Daoy (cell line): ENCODE results near the gene CDK7. TPM values are rescaled to one million over a fixed set of nuclear protein-coding genes. Genes with fewer than 3 reads are reported as not detected.
"Not testable (repeated sequence)": the region's sequence is repeated elsewhere in the genome, so short reads cannot be mapped to it uniquely, and the experiment has no call there.

Experiments used
- DNase-seq: peaks from one replicate; pipeline ENCODE4 v3.0.0-alpha.2; 2015; ENCODE audit warnings: low read depth
- total RNA-seq: library from RNA; depleted of rRNA; stranded (reverse); fragments of >200 nt; shearing (Covaris generic); gene quantifications from 2 replicates; pipeline ENCODE4 v1.2.3, GENCODE V29; 2014; rRNA removed

Gene CDK7
- 89.8 and 91.9 TPM in 2 replicates for total RNA-seq

DNA sequence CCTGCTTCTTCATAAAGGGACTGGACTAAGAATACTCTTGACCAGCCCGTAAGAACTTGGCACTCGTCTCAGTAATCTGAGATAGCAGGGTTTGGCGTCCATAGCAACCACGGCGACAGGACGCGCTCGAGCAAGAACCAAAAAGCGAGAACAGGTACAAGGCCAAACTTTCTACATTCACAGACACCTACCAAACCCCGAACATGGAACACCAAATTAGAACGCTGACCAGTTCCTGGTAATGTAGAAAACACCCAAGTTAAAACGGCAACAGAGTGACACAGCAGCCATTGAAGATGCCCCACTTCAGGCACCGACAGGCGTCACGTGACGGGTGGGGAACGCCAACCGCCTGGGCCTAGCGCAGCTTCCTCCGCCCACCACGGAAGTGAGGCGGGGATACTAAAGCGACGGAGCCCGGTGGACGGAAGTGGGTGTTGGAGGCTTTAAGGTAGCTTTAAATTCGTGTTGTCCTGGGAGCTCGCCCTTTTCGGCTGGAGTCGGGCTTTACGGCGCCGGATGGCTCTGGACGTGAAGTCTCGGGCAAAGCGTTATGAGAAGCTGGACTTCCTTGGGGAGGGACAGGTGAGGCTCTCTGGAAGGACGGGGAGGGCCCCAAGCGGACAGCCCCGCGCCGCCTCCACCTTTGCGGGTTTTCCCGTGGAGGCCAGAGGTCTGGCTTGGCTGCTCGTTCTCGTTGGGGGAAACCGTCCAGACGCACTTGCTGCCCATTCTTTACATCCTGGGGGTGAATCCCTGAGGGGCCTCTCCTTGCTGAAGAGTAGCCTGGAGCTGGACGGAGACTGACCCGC, at the start of gene CDK7:
TSS of gene CDK7 (plus strand) at position 430 of the 812 bp plus-strand sequence. CDS start at position 520, 90 bp downstream.
- peak; percentile 97 for DNase-seq

DNA sequence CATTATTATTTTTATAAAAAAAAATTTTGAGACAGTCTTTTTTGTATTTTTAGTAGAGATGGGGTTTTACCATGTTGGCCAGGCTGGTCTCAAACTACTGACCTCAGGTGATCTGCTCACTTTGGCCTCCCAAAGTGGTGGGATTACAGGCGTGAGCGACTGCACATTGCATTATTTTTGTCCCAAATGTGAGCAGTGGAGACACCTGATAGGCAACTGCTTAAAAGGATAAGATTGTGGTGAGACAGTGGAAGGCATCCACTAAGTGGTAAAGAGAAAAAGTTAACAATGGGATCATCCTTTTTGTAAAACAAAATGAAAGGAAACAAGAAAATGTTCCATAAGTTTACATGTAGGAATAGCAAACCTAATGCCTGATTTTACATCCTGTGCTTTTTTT, 47.3 kb upstream of the CDK7 start:
- DNase-seq = no peak

DNA sequence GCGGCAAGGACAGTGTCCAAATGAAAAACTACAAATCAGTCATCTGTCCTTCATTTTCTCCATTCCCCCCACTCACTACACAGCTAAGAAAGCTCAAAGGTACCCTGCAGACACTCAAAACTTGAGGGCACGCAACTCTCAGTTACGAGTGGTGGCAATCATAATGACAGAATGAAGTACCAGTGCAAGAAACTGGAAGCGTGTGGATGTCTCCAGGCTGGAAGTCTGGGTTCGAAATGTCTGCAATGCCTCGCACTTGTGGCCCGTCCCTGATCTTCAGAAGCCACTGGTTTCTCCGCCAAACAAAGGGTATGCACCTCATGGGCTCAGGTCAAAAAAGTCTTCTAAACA, 45.9 kb upstream of the CDK7 start:
- DNase-seq = no peak

DNA sequence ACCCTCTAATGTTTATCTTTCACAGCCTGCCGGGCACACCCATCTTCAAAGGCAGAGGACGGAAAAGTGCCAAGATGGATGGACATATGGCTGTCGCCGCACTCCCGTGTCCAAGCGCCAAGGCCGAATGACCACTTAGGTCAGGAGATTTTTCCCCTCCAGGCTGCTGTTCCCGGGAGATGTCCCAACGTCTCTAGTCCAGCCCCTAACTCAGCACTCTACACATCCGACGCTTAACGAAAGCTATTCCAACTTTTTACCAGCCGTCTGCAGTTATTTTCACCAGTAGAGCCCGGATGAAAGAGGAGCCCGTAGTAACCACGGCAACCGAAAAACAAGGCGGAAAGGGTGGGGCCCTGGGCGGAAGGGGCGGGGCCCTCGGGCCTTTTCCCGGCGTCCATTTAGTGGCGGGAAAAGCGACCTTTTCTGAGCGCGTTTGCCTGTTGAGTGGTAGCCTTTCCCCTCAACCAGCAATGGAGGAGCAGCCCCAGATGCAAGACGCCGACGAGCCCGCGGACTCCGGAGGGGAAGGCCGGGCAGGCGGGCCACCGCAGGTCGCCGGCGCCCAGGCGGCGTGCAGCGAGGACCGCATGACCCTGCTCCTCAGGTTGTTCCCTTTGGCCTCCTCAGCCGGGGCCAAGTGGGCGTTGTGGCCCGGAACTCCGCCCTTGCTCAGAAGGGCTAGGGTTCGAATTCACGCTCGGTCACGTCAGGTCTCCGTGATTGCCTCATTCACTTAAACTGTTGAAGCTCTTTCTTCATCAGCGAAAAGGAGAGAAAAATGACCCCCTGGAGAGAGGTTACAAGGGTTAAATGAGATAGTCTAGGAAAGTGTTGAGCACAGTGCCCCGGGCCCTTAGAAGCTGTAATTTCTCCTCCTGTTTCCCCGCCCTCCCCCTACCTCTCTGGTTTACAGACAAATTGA, 45.3 kb upstream of the CDK7 start, which contains the start of gene CENPH:
TSS of gene CENPH (plus strand) at position 422 of the 925 bp plus-strand sequence. CDS start at position 474, 52 bp downstream.
- peak; percentile 94 for DNase-seq

DNA sequence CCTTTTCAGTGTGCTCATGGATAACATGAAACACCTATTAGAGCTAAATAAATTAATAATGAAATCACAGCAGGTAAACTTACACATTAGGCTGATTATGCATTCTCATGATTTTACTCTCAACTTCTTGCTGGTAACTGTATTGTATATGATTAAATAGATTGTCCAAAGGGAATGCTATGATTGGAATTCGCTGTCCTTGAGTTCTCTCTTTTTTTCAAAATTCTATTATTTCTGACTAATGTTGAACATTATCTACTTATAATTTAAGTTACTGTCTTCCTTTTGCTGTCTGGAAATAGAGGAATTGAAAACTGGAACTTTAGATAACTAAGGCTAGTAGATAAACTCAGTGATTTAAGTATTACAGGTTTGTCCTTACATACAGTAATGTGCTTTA, 32.2 kb upstream of the CDK7 start:
- no peak for DNase-seq

DNA sequence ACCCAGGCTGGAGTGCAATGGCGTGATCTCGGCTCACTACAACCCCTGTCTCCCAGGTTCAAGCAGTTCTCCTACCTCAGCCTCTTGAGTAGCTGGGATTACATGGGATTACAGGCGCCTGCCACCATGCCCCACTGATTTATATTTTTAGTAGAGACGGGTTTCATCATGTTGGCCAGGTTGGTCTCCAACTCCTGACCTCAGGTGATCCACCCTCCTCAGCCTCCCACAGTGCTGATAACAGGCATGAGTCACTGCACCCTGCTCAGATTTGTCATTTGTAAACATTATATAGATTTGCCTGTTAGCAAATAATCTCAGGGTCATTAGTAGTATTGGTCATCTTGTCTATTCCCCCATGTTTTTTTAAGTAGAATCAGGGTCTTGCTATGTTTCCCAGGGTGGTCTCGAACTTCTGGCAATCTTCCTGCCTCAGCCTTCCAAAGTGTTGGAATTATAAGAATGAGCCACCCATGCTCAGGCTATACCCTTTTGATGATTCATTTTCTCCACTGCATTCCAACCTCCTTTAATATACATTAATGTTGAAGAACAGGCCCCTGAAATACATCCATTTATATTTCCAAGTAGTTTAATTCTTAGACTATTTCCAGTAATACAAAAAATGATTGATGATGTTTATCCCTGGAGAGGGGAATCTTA, 28.0 kb upstream of the CDK7 start:
- DNase-seq = peak; percentile 20

DNA sequence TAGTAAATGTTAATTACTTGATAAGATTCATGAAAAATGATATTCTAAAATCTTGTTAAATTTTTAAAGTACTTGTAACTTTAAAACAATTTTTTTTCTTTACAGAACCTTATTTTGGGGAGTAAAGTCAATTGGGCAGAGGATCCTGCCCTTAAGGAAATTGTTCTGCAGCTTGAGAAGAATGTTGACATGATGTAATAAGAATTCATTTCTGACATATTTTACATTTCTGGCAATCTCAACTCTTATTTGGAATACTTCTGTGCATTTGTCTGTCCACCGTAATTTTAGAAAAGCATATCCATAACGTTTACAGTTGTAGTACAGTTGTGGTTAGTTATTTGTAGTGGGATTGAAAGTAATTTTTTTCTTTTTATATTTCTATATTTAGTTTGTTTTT, 25.1 kb upstream of the CDK7 start:
- DNase-seq = no peak

DNA sequence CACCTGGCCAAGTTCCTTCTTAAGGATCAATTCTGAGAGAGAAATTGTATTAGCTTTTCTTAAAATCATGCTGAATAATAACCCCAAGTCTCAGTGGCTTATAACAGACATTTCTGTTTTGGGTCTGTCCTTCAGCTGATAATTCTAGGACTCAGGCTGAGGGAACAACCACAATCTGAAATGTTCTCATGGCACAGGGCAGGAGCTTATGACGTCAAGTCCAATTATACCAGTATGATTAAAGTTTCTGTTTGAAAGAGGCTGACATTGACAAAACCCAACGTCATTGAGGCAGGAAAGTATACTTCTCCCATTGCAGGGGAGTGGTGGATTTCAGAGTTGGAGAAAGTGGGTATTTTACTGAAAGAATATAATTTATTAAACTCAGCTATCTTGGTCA, 23.5 kb upstream of the CDK7 start:
- DNase-seq = no peak

DNA sequence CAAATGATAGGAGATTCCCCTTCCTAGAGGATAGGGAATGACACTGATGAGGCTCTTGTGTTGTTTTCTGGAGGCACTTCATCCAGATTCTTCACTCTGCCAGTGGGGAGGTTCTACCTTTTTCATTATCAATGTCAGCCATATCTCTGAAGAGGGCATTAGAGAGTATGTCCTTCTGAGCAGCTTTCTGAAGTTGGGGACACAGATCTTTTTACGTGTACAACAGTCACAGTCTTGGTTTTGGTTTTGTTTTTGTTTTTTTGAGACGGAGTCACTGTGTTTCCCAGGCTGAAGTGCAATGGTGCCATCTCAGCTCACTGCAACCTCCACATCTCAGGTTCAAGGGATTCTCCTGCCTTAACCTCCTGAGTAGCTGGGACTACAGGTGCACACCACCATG, 22.7 kb upstream of the CDK7 start:
- DNase-seq = no peak

DNA sequence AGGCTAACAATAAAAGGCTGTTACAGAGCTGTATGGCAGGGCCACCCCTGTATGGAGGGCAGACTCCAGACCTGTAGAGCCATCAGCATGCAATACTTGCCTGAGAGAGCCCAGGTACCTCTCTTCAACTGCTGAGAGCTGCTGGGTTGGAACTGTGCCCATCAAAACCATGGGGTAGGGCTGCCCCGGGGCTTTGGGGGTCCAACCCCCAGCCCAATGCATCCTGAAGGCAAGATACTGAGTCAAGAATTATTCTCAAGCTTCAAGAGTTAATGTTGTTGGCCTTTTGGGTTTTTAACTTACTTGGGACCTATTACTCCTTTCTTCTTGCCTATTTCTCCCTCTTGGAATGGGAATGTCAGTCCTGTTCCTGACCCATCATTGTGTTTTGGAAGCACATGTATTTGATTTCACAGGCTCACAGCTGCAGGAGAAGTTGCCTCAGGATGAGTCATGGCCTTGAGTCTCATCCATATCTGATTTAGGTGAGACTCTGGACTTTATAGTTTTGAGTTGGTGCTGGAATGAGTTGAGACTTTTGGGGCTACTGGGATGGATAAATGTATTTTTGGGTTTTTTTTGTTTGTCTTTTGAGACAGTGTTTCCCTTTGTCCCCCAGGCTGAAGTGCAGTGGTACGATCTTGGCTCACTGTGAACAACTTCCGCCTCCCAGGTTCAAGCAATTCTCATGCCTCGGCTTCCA, 21.0 kb upstream of the CDK7 start:
- peak; percentile 29 for DNase-seq

DNA sequence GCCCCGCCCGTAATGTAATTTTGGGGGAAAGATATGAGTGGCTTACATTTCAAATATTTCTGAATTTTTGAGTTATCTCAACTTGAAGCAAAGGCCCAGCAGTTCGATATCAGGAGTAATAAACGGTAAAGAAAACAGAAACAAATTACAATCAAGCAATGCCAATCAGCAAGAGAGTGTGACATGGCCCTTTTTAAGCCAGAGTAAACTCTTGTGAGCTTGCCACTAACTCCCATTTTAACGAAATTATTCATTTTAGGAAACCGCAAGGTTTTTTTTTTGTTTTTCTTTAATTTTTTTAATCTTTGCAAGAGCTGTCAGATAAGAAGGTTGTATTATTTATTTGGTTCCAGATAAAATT, 17.6 kb upstream of the CDK7 start:
- DNase-seq = no peak

DNA sequence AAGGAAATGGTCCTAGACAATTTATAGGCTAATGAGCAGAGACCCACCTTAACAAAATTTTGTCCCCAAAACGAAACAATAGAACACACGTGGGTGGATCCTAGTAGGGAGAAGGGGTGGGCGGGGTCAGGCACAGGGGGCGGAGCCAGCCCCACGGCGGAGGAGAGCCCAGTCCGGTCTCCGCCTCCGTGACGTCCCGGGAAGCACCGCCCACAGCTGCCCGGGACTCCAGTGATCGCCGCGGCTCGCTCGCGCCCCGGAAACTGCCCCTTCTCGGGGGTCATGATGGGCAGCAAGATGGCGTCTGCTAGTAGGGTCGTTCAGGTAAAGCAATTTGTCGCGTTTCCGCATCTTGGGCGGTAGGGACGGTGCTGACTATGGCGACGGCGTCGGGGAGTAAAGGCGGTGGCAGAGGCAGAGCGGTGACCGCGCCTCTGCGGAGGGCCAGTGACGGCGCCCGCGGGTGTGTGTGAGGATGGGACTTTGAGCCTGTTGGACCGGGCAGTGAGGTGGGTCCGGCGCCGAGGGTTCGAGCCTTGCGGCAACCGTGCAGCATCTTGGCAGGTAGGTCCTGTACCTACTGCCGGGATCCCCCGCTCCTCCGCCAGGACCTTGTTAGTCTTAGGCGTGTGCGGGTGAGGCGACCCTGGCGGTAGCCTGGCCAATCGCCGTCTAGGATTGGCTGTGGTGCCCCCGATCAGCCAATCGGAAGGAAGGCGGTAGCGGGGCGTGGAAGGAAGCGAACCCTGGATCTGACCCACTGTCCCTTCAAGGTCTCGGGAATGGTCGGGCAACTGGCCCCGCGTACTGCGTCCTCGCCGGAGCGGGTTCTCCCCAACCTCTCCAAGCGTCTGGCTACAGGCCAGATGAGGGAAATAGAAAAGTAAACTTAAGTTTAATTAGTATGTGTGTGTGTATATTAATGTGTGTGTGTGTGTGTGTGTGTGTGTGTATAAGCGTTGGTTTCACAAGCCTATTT, 16.8 kb upstream of the CDK7 start:
- DNase-seq = peak; percentile 98

DNA sequence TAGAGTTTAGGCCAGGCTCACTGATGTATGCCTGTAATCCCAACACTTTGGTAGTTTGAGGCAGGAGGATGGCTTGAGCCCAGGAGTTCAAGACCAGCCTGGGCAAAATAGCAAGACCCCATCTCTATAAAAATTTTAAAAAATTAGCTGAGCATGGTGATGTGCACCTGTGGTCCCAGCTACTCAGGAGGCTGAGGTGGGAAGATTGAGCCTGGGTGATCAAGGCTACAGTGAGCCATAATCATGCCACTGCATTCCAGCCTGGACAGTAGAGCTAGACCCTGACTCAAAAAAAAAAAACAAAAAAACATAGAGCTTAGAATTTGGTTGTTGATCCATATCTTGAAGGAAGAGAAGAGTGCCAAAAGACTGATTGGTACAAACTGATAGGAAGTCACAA, 14.7 kb upstream of the CDK7 start:
- DNase-seq = no peak

DNA sequence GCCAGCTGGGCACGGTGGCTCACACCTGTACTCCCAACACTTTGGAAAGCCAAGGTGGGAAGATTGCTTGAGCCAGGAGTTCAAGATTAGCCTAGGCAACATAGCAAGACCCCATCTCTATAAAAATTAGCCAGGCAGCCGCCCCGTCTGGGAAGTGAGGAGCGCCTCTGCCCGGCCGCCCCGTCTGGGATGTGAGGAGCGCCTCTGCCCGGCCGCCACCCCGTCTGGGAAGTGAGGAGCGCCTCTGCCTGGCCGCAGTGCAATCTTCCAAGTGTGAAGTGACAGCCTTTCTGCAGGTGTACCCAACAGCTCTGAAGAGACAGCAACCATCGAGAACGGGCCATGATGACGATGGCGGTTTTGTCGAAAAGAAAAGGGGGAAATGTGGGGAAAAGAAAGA, 14.3 kb upstream of the CDK7 start:
- not testable (repeated sequence) for DNase-seq

DNA sequence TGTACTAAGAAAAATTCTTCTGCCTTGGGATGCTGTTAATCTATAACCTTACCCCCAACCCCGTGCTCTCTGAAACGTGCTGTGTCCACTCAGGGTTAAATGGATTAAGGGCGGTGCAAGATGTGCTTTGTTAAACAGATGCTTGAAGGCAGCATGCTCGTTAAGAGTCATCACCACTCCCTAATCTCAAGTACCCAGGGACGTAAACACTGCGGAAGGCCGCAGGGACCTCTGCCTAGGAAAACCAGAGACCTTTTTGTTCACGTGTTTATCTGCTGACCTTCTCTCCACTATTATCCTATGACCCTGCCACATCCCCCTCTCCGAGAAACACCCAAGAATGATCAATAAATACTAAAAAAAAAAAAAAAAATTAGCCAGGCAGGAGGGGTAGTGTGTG, 13.9 kb upstream of the CDK7 start:
- DNase-seq = not testable (repeated sequence)

DNA sequence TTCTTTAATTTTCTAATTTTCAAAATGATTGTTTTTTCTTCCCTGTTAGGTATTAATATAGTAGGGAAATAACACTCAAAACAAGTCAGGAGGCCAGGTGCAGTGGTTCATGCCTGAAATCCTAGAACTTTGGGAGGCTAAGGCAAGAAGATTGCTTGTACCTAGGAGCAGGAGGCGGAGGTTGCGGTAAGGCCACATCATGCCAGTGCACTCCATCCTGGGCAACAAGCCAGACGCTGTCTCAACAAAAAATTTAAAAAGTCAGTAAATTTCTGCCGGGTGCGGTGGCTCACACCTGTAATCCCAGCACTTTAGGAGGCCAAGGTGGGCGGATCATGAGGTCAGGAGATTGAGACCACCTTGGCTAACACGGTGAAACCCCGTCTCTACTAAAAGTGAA, 10.2 kb upstream of the CDK7 start:
- DNase-seq = no peak

DNA sequence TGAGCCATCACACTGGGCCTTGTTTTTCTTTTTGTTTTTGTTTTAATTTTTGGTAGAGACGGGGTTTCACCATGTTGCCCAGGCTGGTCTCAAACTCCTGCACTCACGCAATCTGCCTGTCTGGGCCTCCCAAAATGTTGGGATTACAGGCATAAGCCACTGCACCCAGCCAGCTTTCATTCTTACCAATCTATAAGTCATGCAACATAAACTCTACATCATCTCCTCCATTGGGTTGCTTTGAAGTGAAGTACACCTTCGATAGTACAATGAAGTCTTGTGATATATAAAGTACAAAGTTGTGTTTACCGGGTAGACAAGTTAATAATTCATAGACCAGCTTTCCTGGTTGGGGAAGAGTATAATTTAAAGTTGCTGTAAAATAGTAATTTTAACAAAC, 8.8 kb upstream of the CDK7 start:
- DNase-seq = no peak

DNA sequence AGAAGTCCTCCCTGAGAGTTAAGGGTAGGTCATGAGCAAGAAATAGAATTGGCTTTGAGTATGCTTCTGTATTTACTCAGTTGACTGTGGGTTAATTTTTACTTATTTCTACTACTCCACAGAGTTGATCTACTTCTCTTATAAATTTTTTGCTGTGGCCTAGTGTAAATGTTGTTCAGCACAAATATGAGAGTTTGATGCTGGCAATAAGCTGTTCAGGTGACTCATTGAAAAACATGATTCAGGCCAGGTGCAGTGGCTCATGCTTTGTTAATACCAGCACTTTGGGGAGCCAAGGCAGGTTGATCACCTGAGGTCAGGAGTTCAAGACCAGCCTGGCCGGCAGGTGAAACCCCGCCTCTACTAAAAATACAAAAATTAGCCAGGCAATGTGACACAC, 4.5 kb upstream of the CDK7 start:
- DNase-seq = no peak

DNA sequence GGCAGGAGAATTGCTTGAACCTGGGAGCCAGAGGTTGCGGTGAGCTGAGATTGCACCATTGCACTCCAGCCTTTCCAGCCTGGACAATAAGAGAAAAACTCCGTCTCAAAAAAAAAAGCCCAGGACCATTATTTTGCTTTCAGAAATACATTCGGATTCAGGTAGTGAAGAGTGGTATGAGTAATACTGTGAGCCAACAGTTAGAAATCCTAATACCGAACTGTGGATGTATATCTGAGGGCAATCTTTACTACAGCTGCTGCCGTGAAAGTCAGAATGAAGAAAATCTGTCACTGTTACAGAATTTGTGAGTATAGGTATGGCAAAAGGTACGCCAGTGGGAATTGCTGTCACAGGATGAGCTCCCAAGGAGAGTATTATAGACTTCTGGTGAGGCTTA, 3.4 kb upstream of the CDK7 start:
- DNase-seq = no peak

DNA sequence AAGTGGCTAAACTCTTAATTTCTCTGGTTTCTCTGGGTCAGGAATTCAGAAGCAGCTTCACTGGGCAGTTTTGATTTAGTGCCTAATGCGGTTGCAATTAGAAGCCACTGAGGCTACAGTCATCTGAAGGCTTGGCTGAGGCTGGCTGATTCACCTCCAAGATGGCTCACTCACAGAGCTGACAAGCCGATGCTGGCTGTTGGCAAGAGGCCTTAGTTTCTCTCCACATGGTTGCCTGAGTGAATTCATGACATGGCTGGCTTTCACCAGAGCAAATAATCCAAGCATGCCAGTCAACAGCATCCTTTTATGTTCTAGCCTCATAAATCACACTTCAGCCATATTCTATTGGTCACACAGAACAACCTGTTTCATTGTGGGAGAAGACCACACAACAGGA, 2.8 kb upstream of the CDK7 start:
- peak; percentile 44 for DNase-seq
